GM18498 (cell line): Measurements from ENCODE around the gene MOCS1.

Source experiments
- ATAC-seq: cut with Tn5 transposase; IDR thresholded peaks from one replicate; pipeline ENCODE4 v1.9.1; 2021; ENCODE audit warnings: mild to moderate bottlenecking, moderate library complexity; ENCODE audit not compliant: unreplicated experiment

MOCS1 gene

GRCh38 chr6:39950125-39950720, 16.0 kb upstream of the MOCS1 start:
- no peak for ATAC-seq

- no peak for ATAC-seq
These were observed 14.0 kb upstream of the MOCS1 start for GRCh38 chr6:39948199-39948791.

DNA sequence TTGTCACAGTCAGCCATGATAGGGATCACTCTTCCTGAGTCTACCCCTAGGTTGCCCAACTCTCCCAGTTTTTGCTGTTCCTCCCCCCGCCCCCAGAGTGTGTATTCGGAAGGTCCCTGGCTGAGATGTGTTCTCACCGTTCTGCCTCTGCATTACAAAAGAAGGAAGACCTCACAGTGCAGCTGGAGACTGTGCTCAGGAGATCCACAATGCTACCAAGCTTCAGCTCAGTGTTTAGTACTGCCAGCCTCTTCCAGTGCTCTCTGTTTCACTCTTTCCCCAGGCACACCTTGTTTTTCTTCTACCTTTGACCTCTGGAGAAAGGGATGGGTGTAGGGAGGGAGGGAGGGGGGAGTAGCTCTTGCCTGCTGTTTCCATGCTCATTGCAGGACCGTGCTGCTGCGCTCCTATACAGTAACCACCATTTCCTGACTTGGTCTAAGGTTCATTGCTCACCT, 13.4 kb upstream of the MOCS1 start:
- ATAC-seq: no peak

DNA sequence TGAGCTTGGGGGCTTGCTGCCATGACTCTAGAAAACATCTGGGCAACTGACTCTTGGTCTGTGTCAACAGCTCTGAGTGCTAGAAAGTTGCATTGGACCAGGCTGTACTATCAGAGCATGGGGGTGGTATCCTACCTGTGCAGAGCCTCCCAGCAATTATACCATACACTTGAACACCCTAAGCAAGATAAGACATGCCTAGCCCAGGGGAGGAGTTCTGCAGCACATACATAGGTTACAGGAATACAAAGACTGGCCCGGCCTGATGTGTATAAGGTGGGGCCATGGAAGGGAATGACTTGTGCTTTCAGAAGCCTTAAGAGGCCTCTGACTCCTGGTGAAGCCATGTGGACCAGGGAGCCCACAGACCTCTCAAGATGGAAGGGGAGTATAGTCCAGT, 11.4 kb upstream of the MOCS1 start:
- ATAC-seq: no peak

- no peak for ATAC-seq
These were observed 8.8 kb upstream of the MOCS1 start for GRCh38 chr6:39942903-39943580.

- ATAC-seq: no peak
These were observed 7.6 kb upstream of the MOCS1 start for GRCh38 chr6:39941820-39942219.

DNA sequence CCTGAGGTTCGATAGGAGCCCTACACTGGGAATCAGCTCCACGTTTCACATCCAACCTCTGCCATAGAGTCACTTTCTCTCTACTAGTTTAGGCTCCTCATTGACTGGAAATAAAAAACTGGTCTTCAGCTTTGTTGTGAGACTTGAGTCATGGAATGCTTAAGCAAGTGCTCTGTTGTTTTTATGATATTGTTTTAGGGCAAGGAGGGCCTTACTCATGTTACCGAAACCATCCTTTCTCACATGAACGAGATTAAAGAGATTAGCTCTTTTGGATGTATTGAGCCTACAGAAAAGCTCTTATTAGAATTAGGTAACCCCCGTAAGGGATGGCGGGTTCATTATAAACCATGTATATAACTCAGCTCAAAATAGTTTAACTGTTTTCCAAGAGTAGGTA, 6.9 kb upstream of the MOCS1 start:
- no peak for ATAC-seq

GRCh38 chr6:39938773-39939654, 4.8 kb upstream of the MOCS1 start:
- no peak for ATAC-seq

DNA sequence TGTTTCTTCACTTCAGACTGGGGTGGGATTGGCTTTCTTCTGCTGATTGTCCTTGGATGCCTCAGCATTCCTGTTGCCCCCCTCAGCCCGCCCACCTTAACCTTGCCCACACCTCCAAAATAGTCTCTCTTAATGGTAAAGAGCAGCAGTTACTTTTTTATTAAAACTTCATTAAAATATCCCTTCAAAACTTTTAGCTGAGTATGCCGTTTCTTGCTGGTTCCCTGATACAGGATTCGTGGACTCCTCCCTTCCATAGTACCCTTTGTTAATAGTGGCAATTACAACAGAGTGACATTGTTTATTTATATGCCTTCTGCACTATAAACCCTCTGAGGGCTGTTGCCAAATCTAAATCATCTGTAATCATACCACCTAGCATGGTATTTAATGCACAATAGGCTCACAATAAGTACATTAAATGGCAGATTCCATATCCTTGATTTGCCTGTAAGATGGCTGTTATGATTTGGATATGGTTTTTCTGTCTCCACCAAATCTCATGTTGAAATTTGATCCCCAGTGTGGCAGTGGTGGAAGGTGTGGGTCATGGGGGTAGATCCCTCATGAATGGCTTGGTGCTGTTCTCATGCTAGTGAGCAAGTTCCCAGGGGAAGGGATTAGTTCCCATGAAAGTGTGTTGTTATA, 3.5 kb upstream of the MOCS1 start:
- no peak for ATAC-seq

DNA sequence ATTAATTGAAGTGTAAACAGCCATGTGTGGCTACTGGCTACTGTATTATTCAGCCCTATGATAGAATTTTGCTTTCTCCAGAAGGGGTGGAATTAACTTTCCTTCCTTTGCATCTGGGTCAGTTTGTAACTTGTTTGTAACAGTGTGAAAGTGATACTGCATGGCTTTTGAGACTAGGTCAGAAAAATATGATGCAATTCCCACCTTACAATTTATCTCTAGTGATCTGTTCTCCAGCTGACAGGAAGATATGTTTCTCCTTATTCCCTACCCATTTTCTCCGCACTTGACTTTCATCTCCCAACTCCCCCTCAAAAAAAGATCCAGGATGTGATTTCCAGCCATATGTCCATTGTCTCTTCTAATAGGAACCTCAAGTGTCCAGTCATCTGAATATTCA, 2.6 kb upstream of the MOCS1 start:
- no peak for ATAC-seq

- no peak for ATAC-seq
These were observed 979 bp upstream of the MOCS1 start for GRCh38 chr6:39935241-39935640.

- ATAC-seq: no peak
These were observed 562 bp downstream of the MOCS1 start for GRCh38 chr6:39933669-39934130.

GRCh38 chr6:39932386-39932910, 1.8 kb downstream of the MOCS1 start:
- ATAC-seq: no peak

GRCh38 chr6:39931607-39932006, 2.7 kb downstream of the MOCS1 start:
- no peak for ATAC-seq

GRCh38 chr6:39930540-39930939, 3.7 kb downstream of the MOCS1 start:
- no peak for ATAC-seq

- ATAC-seq: no peak
These were observed 4.4 kb downstream of the MOCS1 start for GRCh38 chr6:39929733-39930461.

GRCh38 chr6:39929039-39929732, 5.1 kb downstream of the MOCS1 start:
- ATAC-seq: no peak

DNA sequence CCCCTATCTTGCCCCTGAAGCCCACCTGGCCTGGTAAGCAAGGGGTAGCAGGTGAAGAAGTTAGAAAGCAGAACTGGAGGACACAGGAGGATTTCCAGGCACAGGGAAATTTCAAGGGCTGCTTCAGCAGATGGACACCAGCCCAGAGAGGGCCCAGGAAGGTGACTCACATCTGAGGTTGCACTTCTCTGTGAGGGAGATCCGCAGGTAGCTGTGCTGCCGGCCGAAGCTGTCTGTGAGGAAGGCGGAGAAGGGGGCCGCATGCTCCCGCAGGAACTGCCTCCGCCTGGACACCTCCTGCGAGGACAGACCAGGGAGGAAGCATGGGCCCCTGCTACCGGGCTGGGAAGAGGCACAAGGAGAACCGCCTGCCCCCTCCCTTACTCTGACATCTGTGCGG, 7.1 kb downstream of the MOCS1 start:
- no peak for ATAC-seq

DNA sequence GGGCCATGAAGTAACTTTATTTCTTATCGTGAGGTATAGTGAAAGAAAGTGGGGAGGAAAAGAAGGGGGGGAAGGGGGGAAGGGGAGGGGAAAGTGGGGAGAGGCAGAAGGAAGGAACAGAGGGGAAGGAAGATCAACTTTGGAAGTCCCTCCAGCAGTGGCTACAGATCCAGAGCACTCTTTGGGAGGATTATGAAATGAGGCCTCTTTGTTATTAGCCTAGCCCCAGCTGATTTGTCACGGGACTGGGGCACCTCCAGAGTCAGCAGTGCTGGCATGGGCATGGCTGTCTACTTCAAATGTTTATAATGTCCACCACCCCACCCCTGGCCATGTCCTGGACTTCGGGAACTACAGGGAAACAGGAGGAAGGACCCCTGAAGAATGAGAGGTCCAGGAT, 7.6 kb downstream of the MOCS1 start:
- ATAC-seq: no peak
